GM19025 (cell line): ENCODE results near the gene RPIA.
"Not testable (repeated sequence)": the region's sequence is repeated elsewhere in the genome, so short reads cannot be mapped to it uniquely, and the experiment has no call there.

Source experiments
- ATAC-seq: cut with Tn5 transposase; IDR thresholded peaks from one replicate; pipeline ENCODE4 v1.9.1; 2021; ENCODE audit warnings: mild to moderate bottlenecking, low read depth, moderate library complexity; ENCODE audit not compliant: unreplicated experiment

RPIA gene

DNA sequence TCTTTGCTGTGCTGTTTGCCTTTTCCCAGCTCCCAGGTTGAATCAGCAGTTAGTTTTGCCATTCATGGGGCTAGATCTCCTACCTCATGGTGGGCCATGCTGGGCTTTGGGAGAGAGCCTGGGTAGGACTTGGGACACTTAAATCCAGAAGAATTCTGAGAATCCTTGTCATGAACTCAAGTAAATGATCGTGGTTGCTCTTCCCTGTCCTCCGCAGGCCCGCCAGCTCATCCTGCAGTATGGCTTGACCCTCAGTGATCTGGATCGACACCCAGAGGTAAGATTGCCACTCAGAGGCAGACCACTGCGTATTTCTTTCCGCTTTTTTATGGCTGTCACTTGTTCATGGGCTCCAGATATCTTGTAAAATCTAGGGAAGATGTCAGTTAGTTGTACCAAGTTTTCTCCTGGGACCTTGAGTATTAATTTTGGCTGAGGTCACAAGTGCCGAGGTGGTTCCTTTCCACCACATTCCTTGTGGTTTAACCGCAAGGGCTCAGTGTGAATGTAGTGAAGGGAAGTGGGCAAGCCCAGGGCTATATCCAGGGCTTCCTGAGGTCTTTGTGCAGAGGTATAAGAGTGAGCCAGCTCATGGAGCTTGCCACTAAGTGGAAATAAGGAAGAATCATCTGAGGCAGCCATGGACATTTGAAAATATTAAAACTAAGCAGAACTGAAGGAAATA is 37.7 kb downstream of the RPIA start:
- ATAC-seq: no peak

DNA sequence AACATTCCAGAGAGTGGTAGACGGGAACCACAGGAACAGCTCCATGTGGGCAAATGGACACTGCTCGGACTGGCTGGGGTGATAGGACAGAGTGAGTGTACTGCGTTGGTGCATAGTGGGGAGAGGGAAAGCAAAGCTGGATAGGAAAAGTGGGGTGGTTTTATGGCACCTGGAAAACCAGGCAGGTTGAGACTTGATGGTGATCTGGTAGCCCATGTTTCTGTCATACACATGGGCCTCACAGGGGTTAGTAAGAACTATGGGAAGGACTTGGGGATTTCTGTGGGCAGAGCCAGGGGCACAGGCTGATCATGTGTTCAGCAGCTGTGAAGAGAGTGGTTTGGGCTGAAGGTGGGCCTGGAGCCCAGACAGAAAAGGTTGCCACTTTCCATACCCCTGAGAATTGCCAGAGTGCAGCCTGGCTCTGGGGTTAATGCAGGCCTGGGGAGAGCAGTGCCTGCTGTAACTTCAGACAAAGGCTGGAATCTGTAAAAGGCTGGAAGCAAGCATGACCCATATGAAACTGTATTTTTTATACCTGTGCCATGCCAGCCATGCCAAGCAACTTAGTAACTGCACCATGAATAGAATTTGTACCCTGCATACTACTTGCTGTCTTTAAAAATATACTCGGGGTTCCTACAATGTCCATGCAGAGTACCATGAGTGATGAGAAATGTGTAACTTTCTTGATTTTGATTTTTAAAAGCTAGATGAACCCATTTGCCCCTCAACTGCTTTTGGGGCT is 41.9 kb downstream of the RPIA start:
- ATAC-seq: no peak

DNA sequence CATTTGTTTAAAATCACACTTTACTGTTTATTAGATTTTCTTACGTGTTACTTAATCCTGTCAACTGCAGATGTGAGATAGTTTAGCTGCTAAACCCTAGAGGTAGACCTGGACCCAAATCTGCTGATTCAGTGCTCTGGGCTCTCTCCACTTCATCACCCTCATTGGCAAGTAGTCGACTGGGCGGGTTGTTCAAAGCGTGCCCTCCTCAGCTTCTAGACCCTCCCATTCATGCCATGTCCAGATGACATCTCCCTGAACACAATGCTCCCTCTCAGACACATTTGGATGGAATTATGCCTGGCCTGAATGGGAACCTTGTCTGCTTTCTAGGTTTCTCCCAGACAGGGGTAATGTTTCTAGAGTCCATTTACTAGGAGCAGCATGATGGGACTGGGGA is 43.7 kb downstream of the RPIA start:
- ATAC-seq: no peak

DNA sequence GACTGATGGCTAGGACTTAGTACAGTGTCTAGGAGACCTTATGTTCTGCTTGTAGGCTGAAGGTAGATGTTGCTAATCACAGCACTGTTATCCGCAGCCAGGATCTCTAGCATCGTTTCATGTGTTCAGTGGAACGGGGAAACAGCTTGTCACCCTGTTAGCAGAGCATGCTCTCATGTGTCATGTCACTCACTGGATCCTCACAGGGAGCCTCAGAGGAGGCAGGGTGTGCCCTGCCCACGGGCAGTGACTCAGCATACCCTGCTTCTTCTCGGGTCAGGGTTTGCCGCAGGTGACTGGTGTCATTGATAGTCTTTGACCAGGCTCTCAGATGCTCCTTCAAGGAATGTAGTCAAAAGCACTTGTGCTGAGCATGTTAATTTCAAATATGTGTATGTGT is 44.4 kb downstream of the RPIA start:
- no peak for ATAC-seq

DNA sequence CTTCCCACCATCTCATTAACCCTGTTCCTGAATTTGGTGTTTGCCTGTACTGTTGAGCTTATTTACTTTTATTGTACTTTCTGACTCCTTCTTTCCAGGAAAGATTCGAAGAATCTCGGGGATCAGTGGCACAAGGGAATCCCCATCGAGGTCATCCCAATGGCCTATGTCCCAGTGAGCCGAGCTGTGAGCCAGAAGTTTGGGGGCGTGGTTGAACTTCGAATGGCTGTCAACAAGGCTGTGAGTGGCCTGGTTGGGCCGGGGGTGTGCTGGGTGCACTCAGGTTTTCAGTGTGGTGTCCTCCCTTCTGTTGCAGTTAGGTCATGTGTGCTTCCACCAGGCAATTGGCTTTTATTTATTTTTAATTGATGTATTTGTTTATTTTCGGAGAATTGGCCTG is 45.0 kb downstream of the RPIA start:
- ATAC-seq: no peak

DNA sequence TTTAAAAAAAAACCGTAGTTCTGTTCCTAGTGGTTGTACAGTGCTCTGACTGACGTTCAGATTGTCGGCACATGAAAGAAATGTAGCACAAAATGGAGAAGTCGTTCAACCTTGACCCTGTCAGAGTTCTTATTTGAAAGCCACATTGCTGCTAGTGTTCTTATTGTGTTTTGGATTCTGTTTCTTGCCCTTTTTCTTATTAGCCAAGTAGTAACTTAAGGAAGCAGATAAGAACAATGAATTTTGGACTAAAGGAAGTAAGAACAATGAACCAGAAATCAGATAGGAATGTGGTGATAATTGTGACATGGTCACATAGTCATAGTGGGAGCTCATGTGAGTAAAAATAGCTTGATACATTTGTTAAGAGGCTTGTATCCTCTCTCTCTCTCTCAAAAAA is 45.9 kb downstream of the RPIA start:
- ATAC-seq: no peak

DNA sequence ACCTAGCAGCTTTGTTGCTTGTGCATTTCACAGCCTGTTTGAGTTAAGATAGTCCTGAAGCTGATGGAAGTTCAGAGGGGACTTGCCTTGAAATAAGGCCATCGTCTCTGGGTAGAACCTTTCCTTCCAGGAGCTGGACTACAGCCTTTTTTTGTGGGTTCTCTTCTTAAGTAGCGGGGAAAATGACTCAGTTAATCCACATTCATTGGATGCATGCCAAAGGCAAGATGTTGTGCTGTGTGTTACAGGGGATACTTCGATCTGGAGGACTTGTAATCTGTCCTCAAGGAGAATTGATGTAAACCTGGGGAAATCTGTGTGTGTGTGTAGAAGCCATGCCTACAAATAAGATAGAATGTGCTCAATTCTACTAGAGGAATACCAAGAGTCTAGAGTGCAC is 46.8 kb downstream of the RPIA start:
- ATAC-seq: no peak

DNA sequence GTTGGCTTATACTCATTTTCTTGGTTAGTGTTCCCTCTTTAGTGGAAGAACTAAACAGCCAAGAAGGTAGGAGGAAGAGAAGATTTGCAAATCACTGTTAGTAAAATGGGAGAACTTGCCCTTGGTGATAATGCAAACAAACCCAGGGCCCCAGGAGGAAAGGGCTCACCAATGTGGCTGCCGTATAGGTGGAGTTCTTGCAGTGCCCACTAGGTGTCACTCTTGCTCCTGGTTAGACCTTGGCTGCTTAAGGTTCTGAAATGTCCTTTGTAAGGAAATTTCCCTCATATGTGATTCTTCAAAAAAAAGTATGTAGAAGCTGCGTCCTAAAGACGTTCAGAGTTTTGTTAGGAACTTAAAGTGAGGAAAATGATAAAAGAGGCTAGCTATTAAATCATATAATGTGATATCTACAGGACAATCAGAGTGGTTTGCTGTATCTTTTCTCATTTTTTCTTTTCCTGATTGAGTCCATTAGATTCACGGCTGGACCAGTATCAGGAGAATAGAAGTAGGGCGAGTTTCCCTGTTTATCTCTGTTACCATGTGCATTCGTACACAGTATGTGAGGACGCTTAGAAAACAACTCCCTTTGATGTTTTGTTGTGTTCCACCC is 48.6 kb downstream of the RPIA start:
- ATAC-seq: peak; percentile 76

DNA sequence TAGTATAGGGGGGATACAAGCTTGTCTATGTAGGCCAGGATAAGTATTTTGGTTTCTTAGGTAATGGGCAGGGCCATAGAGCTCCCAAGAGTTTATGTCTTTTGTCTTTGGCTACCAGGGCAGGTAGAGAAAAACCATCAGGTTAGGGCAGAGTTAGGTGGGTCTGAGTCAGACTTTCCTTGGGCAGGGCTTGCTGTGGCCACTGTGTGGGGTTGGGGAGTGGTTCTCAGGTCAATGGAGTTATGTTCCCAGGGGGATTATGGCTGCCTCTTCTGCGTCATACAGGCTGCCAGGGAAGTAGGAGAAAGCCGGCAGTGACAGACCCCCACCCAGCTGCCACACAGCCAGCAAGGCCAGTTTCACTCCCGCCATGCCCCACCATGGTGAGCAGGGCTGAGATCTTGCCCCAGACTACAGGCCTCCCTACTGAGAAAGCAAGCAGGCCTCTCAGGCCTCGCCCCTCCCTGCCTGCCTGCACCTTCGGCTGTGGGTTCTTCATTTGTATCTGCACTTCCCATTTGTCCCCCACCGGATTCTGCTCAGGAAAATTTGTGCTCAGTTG is 55.5 kb downstream of the RPIA start:
- no peak for ATAC-seq

DNA sequence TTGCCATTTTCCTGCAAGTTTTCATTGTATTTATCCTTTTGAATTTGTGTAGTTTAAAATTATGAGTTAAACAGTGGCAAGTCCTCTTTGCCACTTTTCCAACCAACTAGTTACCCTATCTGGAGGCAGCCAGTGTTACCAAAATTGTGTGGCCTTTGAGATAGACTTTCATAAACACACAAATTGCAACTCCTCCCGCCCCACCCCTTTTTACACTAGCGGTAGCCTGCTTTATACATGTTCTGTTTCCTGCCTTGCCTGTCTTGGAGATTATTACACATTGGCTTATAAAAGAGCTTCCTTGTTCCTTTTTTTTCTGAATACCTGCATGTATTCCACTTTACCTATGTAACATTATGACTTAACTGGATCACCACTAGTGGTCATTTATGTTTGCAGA is 56.5 kb downstream of the RPIA start:
- no peak for ATAC-seq

DNA sequence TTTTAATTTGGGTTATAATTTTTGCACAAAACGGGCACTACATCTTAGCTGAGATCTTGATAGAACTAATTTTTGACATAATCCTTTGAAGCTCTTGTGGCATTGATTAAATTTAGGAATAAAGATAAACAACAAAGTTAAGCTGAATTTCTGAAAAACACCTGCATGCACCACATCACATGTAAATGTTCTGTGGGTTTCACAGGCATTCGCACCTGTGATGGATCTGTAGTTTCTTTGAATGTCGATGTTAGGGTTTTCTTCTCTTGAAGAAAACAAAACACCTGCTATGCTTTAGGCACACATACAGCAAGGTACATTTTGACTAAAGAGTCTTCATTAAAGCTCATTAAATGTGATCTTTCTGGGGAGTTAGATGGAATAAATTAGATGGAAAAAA is 60.3 kb downstream of the RPIA start:
- ATAC-seq: no peak

DNA sequence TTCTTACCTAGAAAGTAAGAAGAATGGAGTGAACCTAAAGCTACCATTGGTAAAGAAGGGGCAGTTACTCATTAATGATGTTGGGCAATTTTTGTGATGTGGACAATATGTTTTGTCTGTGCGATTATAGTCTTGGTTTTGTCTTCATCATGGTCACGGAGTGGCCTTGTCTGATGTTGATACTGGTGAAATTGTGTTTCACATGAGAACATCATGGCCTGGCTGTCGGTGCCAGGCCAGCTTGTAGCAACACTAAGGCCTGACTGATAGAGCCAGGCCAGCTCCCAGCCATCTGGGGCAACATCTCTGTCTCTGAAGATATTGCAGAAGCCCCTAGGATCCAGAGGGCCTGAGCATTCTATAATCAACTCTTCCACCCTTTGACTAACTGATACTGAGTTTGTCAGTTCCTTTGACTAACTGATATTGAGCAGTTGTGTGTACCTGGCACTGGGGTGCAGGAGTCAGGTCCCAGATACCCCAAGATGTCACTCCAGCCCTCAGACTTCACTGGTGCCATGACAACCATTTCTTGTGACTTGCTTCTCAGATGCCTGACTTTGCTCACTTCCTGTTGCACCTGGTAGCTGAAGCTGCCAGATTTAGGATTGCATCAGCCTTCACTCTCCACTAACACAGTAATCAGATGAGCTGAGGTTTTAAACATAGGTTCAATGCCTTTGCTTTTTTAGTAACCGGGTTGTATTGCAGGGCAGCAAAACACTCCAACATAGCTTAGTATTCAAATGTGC is 62.5 kb downstream of the RPIA start:
- peak; percentile 87 for ATAC-seq

DNA sequence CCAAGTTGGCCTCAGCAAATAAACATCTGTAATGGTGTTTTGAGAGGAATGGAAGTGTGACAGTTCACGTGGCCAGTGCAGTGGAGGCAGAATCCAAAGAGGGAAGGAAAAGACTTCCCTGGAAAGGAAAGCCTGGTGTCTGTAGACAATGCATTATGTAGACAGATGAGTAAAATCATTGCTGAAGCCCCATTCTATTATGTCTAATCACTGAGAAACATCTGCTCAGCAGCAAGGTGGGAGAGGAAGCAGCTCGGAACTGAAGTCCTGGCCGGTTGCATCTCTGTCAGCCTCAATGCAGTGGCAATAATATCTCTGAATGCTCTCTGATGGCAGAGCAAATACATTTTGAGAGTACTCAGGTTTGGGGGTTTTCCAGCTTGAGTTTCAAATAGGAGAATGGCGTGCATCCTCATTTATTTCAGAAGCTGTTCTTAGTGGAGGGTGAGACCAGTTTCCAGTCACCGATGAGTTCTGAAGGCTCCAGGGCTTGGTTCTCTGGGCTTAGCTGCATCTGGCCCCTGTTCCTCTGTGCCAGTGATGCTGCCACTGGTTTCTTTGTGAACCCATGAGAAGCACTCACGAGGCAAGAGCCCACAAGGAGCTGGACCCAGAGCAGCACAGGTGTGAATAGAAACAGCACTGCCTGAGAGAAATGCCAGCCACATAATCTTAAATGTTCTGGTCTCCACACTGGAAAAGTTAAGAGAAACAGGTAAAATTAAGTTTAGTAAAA is 63.3 kb downstream of the RPIA start:
- peak; percentile 35 for ATAC-seq

DNA sequence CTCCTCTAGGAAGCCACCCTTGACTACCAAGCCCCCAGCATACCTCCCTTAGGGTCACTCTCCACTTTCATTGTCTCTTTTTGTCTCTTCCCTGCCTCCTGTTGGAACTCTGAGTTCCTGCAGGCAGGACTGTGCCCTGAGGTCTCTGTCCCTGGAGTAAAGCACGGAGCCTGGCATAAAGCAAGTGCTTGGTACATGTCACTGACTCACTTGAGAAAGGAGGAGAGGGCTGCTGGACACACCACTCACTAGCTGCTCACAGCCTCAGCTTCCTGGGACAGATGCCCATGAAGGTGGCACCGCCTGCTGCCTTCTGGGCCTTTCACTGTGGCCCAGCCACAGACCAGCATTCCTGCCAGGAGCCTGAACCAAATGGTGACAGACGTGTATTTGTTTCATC is 64.4 kb downstream of the RPIA start:
- ATAC-seq: no peak

DNA sequence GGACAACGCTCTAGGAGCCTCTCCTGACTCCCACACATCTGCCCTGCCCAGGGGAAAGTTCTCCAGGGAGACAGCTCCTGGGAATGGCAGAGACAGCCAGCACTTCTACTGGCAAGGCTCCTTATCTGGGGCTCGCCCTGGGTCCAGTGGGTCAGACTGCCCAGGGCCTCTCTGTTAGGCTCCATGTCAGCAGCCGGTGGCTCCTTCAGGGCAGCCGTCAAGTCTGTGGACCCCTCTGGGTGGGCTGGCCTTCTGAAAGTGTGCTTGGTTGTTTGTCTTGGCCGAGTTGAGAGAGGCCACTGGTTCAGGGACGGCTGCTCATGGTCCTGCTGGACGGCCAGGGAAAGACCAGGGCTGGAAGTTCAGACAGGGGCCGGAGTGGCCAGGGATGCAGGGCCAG is 65.6 kb downstream of the RPIA start:
- no peak for ATAC-seq

DNA sequence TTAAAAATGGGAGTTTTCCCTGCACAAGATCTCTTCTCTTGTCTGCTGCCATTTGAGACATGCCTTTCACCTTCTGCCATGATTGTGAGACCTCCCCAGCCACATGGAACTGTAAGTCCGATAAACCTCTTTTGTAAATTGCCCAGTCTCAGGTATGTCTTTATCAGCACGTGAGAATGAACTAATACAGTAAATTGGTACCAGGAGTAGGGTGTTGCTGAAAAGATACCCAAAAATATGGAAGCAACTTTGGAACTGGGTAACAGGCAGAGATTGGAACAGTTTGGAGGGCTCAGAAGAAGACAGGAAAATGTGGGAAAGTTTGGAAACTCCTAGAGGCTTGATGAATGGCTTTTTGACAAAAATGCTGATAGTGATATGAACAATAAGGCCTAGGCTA is 67.2 kb downstream of the RPIA start:
- ATAC-seq: not testable (repeated sequence)

DNA sequence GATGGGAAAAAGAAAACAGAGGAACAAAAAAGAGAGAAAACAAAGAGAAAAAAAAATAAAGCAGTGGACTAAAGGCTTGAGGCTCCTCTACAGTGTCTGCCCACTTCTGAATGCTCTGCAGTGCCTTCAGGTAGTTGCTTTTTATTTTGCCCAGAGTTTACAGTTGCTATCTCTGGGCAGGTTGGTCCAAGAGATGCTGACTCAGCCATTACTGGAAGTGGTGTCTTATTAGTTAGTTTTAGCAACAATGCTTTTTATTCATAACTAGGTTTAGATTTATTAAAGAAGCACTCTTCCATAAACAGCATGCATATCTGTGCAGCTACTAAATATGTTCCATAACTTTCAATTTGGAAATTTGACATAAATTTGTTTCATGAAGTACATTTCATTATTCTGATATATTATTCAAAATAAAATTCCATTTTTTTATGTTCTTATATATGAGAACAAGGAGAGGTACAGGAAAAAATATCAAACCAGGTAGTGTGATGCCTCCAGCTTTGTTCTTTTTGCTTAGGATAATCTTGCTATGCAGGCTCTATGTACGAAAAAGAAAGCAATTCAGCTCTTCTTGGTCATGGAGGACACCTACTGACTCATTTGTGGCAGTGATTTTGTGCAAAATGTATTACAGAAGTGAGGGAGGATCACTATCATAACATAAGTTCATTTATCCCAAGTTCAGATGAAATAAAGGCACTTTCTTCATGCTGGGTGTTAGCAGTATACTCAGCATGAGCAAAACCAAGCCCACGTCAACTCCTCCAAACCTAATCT is 69.5 kb downstream of the RPIA start:
- ATAC-seq: no peak

DNA sequence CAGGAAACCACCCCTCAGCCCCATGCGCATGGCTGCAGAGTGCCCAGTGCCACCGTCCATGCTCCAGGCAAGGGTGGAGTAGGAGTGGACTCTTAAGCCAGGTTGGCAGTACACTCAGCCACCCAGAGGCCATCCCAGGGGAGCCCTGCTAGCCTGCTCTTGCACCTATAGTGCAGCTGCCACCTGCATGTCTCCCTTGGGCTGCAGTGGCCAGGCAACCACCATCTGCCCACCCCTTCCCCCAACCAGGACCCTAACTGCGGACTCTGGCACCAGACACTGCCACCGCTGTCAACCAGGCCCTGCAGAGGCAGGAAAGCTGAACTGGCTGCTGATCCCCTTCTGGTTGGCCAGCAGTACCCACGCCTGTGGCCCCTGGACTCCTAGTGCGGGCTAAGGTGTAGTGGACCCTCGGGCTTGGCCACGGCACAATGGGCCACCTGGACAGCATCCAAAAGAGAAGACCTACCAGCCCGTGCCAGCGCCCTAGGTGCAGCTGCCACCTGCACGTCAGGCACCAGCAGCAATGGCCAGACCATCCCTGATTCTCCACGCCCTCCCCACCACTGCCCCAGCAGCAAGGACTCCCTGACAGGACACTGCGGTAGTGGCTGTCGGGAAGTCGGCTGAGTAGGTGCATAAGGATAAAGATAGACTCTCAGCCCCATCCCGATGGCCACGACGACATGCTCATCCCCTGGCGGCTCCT is 72.8 kb downstream of the RPIA start:
- no peak for ATAC-seq

DNA sequence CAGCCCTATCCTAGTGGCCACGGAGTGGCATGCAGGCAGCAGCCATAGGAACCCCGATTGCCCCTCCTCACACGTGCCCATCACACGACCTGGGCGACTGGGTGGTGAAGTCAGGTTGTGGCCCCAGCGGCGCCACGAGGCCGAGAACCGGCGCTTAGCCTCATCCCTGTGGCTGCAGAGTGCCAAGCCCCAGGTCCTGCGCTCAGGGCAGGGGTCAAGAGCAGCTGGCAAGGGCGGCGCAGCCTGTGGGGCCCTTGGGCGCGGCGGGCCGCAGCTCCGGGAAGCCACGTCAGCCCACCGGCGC is 73.3 kb downstream of the RPIA start:
- ATAC-seq: no peak
